ENCODE data around the gene RMND5B.

RMND5B gene

DNA sequence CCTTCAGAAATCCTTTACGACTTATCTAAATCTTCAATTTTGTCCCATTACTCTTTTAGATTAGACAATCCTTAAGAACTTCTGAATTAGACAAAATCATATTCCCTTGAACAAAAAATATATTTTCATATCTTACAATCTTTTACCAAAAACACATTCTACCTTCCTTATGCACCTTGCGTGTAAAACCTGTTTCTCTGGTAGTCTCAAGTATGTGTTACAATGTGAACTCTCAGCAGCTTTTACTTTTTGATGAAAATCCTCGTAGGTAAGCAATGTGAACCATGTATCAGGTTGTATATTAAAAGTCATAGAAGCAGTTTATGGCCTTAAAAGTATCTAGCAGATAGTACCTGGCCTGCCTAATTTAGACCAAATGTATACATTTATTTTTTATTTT is 43.6 kb downstream of the RMND5B start:
- Histone ChIP-seq H3K27ac (ENCODE audit: low read length) (no peak overlapping the region), H3K9me3 (ENCODE audit: control insufficient read depth, insufficient read depth, low read length) (no peaks in the 10 kb centered on the region), H3K4me3 (ENCODE audit: low read length) (no peak overlapping the region), H3K36me3 (ENCODE audit: control insufficient read depth, insufficient read depth, low read length) (no peaks in the 10 kb centered on the region), H3K27me3 (ENCODE audit: control insufficient read depth, insufficient read depth, low read length) (no peaks in the 10 kb centered on the region), H3K4me1 (ENCODE audit: control insufficient read depth, insufficient read depth, low read length) (no peaks in the 10 kb centered on the region)
- 100% methylated on average over 2 of the region's 3 CpGs for WGBS (ENCODE audit: insufficient coverage, insufficient read length)
- no peak for DNase-seq (ENCODE audit: low read depth, low spot score)

DNA sequence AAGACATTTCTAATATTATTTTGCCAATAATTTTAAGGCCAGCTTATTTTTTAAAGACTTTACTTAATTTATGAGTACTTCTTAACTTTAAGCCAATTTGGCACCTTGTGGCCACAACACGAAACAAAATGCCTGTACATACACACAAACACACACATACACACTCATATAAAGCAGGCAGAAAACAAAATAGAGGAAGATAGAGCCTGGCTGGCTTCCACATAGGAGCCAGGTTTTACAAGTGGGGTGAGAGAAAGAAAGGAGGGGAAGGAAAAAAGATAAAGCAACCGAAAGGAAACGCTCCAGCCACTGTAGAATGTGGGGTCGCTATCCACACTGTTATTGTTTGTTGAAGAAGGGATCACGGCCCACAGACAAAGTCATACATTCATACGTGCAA is 46.0 kb downstream of the RMND5B start:
- Histone ChIP-seq H3K4me3 (ENCODE audit: low read length) (no peak overlapping the region), H3K4me1 (ENCODE audit: control insufficient read depth, insufficient read depth, low read length) (peaks cover 2% of the 10 kb centered on the region; the same call in 1 of the 2 replicates), H3K36me3 (ENCODE audit: control insufficient read depth, insufficient read depth, low read length) (no peaks in the 10 kb centered on the region), H3K27me3 (ENCODE audit: control insufficient read depth, insufficient read depth, low read length) (no peaks in the 10 kb centered on the region), H3K9me3 (ENCODE audit: control insufficient read depth, insufficient read depth, low read length) (no peaks in the 10 kb centered on the region), H3K27ac (ENCODE audit: low read length) (no peak overlapping the region)
- WGBS (ENCODE audit: insufficient coverage, insufficient read length), result no CpG with 5 or more reads among the region's 6 CpGs
- no peak for DNase-seq (ENCODE audit: low read depth, low spot score)

DNA sequence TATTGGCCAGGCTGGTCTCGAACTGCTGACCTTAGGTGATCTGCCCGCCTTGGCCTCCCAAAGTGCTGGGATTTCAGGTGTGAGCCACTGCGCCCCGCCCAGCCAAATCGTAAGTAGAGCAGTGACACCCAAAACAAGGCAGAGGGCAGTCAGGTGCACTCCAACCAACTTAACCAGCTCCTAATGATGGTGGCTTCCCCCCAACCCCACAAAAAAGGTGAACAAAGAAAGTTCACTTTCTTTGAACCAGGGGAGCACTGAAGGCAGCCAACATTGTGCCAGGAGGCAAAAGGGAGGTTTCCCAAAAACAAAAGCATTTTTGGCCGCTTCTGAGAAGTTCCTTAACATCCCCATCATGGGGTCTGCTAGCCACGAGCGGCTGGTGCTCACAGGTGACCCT is 46.8 kb downstream of the RMND5B start:
- peaks cover 3% of the 10 kb centered on the region; the same call in 1 of the 2 replicates for H3K4me1 ChIP-seq (ENCODE audit: control insufficient read depth, insufficient read depth, low read length)
- H3K4me3 ChIP-seq (ENCODE audit: low read length), result no peak overlapping the region
- no peaks in the 10 kb centered on the region for H3K9me3 ChIP-seq (ENCODE audit: control insufficient read depth, insufficient read depth, low read length)
- H3K27ac ChIP-seq (ENCODE audit: low read length), result no peak overlapping the region
- no peaks in the 10 kb centered on the region for H3K36me3 ChIP-seq (ENCODE audit: control insufficient read depth, insufficient read depth, low read length)
- DNase-seq (ENCODE audit: low read depth, low spot score), result no peak
- WGBS (ENCODE audit: insufficient coverage, insufficient read length), result no CpG with 5 or more reads among the region's 8 CpGs
- no peaks in the 10 kb centered on the region for H3K27me3 ChIP-seq (ENCODE audit: control insufficient read depth, insufficient read depth, low read length)

DNA sequence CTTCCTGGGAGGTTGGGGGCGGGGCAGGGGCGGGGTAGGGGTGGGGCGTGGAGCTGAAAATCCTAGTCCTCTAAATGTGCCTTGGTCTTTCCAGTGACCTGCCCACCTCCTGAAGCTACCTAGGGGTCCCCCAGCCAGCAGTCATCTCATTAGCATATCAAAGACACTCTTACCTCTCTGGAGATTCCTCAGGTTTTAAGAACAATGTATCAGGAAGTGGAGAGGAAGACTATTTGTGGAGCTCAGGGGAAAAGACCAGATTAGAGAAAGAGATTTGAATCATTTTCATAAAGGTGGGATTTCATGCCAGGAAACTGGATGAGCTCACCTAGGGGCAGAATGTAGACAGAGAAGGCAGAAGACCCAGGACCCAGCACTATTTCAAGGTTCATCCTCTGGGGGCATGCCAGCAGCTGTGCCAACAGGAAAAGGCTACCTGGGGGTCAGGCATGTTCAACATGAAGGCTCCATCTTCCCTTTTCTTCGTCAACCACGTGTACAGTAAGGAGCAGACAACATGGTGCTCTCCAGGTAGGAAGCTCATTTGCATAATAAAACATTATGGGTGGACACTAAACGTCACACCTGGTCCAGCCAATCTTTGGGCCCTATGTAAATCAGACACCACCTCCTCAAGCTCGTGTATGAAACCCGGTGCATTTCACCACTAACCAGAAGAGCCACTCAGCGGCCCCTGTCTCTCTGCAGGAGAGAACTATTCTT is 49.5 kb downstream of the RMND5B start:
- Histone ChIP-seq H3K27ac (ENCODE audit: low read length) (peak overlapping the region; percentile 87), H3K27me3 (ENCODE audit: control insufficient read depth, insufficient read depth, low read length) (no peaks in the 10 kb centered on the region), H3K36me3 (ENCODE audit: control insufficient read depth, insufficient read depth, low read length) (no peaks in the 10 kb centered on the region), H3K9me3 (ENCODE audit: control insufficient read depth, insufficient read depth, low read length) (no peaks in the 10 kb centered on the region), H3K4me1 (ENCODE audit: control insufficient read depth, insufficient read depth, low read length) (peaks cover 3% of the 10 kb centered on the region; the same call in 1 of the 2 replicates), H3K4me3 (ENCODE audit: low read length) (no peak overlapping the region; the same call in 1 of the 2 replicates)
- no CpG with 5 or more reads among the region's 9 CpGs for WGBS (ENCODE audit: insufficient coverage, insufficient read length)
- DNase-seq (ENCODE audit: low read depth, low spot score), result peak; percentile 76

DNA sequence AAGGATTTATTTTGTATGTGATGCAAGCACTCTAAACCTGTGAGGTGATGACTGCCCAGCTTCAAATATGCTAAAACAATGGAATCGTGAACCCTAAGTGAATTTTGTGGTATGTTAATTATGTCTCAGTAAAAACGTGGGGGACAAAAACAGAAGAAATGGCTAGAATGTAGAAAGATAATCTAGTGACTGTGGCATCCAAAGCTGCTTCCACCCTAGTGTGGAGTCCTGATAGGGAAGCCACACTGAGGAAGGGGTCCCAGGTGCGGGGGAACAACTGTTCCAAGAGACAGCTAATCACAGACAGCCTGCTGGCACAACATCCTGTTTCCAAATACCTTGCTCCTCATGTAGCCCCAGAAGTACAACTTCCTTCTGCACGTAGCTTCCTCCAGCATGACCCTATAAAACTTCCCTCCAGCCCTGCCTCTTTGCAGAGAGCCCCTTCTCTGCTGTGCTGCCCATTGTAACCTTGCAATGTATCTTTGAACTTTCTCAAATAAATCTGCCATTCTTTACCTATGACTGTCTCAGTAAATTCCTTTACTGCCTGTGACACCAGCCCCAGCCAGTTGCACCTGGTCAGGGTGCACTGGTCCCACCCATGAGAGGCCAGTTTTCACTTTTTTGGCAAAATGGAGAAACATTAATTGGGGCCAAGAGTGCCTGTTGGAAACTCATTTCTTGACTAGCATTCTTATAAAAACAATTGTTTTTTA is 51.5 kb downstream of the RMND5B start:
- H3K9me3 ChIP-seq (ENCODE audit: control insufficient read depth, insufficient read depth, low read length), result no peaks in the 10 kb centered on the region
- H3K36me3 ChIP-seq (ENCODE audit: control insufficient read depth, insufficient read depth, low read length), result no peaks in the 10 kb centered on the region
- H3K4me3 ChIP-seq (ENCODE audit: low read length), result no peak overlapping the region
- WGBS (ENCODE audit: insufficient coverage, insufficient read length), result no CpG with 5 or more reads among the region's 4 CpGs
- no peak for DNase-seq (ENCODE audit: low read depth, low spot score)
- no peak overlapping the region for H3K27ac ChIP-seq (ENCODE audit: low read length)
- peaks cover 3% of the 10 kb centered on the region; the same call in 1 of the 2 replicates for H3K4me1 ChIP-seq (ENCODE audit: control insufficient read depth, insufficient read depth, low read length)
- H3K27me3 ChIP-seq (ENCODE audit: control insufficient read depth, insufficient read depth, low read length), result no peaks in the 10 kb centered on the region

DNA sequence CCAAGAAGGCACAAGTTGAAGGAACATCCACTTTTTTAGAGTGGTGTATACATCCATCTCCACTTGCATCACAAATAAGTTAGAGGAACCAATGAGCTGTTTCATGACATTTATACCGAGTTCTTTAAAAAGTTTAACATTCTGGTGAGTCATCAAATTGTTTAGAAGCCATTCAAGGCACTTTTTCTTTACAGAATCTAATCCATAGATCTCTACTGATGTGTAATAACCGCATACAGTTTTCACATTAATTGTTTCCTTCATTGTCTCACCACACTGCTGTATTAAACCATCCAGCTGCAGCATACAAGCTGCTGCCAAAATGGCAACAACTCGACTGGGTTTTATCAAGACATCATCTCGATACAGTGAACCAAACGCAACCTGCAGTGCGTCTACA is 55.6 kb downstream of the RMND5B start:
- DNase-seq (ENCODE audit: low read depth, low spot score), result no peak
- Histone ChIP-seq H3K36me3 (ENCODE audit: control insufficient read depth, insufficient read depth, low read length) (no peaks in the 10 kb centered on the region), H3K9me3 (ENCODE audit: control insufficient read depth, insufficient read depth, low read length) (no peaks in the 10 kb centered on the region), H3K4me3 (ENCODE audit: low read length) (no peak overlapping the region), H3K4me1 (ENCODE audit: control insufficient read depth, insufficient read depth, low read length) (peaks cover 1% of the 10 kb centered on the region; the same call in 1 of the 2 replicates), H3K27me3 (ENCODE audit: control insufficient read depth, insufficient read depth, low read length) (no peaks in the 10 kb centered on the region), H3K27ac (ENCODE audit: low read length) (no peak overlapping the region)
- WGBS (ENCODE audit: insufficient coverage, insufficient read length), result no CpG with 5 or more reads among the region's 6 CpGs

DNA sequence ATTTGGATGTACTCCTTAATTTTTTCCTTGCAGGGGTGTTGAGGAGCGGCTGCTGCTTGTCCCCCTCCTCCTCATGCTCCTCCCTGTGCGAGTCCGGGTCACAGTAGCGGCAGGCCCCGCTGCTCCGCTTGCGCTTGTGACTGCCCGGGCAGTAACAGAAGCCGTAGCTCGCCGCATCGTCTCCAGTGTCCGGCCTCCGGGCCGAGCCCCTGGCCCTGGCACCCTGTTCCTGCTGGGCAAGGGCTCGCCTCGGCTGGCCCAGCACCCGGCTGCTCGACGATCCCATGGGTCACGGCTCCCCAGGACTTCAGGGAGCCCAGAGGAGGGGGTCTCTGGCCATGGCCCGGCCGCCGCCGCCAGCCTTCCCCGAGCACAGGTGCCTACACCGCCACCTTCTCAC is 56.2 kb downstream of the RMND5B start, which contains the start of gene GMCL2:
TSS of gene GMCL2 (minus strand) at position 358 of the 400 bp plus-strand sequence. CDS start at position 286, 72 bp downstream.
- no peaks in the 10 kb centered on the region for H3K36me3 ChIP-seq (ENCODE audit: control insufficient read depth, insufficient read depth, low read length)
- DNase-seq (ENCODE audit: low read depth, low spot score), result no peak
- WGBS (ENCODE audit: insufficient coverage, insufficient read length), result no CpG with 5 or more reads among the region's 27 CpGs
- H3K27me3 ChIP-seq (ENCODE audit: control insufficient read depth, insufficient read depth, low read length), result no peaks in the 10 kb centered on the region
- no peak within 1 kb of the TSS for H3K4me3 ChIP-seq (ENCODE audit: low read length)
- peaks cover 1% of the 10 kb centered on the region; the same call in 1 of the 2 replicates for H3K4me1 ChIP-seq (ENCODE audit: control insufficient read depth, insufficient read depth, low read length)
- H3K9me3 ChIP-seq (ENCODE audit: control insufficient read depth, insufficient read depth, low read length), result no peaks in the 10 kb centered on the region
- H3K27ac ChIP-seq (ENCODE audit: low read length), result no peak within 1 kb of the TSS

DNA sequence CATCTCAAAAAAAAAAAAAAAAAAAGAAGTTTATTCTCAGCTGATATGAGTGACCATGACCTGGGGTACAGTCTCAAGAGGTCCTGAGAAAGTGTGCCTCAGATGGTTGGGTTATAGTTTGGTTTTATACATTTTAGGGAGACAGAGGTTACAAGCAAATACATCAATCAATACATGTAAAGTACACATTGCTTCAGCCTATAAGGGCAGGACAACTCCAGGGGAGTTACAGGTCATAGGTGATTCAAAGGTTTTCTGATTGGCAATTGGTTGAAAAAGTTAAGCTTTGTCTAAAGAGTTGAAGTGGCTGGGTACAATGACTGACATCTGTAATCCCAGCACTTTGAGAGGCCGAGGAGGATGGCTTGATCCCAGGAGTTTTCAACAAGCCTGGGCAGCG is 58.6 kb downstream of the RMND5B start:
- H3K9me3 ChIP-seq (ENCODE audit: control insufficient read depth, insufficient read depth, low read length), result no peaks in the 10 kb centered on the region
- no peak overlapping the region for H3K4me3 ChIP-seq (ENCODE audit: low read length)
- H3K27me3 ChIP-seq (ENCODE audit: control insufficient read depth, insufficient read depth, low read length), result no peaks in the 10 kb centered on the region
- H3K4me1 ChIP-seq (ENCODE audit: control insufficient read depth, insufficient read depth, low read length), result no peaks in the 10 kb centered on the region
- no peak for DNase-seq (ENCODE audit: low read depth, low spot score)
- H3K27ac ChIP-seq (ENCODE audit: low read length), result no peak overlapping the region
- no peaks in the 10 kb centered on the region for H3K36me3 ChIP-seq (ENCODE audit: control insufficient read depth, insufficient read depth, low read length)
- WGBS (ENCODE audit: insufficient coverage, insufficient read length), result no CpG with 5 or more reads among the region's 2 CpGs

DNA sequence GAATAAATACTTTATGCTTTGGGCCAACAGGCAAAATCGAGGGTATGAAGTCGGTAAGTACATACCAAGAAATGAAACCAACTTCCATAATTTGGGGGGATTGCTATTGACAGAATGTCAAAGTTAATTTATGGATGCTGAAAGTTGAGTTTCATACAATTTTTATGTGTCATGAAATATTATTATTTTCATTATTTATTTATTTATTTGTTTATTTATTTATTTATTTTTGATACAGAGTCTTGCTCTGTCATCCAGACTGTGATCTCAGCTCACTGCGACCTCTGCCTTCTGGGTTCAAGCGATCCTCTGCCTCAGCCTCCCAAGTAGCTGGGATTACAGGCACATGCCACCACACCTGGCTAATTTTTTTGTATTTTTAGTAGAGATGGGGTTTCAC is 60.8 kb downstream of the RMND5B start:
- Histone ChIP-seq H3K27ac (ENCODE audit: low read length) (no peak overlapping the region), H3K9me3 (ENCODE audit: control insufficient read depth, insufficient read depth, low read length) (no peaks in the 10 kb centered on the region), H3K4me3 (ENCODE audit: low read length) (no peak overlapping the region), H3K27me3 (ENCODE audit: control insufficient read depth, insufficient read depth, low read length) (no peaks in the 10 kb centered on the region), H3K36me3 (ENCODE audit: control insufficient read depth, insufficient read depth, low read length) (no peaks in the 10 kb centered on the region), H3K4me1 (ENCODE audit: control insufficient read depth, insufficient read depth, low read length) (no peaks in the 10 kb centered on the region)
- DNase-seq (ENCODE audit: low read depth, low spot score), result no peak
- WGBS (ENCODE audit: insufficient coverage, insufficient read length), result no CpG with 5 or more reads among the region's 4 CpGs

DNA sequence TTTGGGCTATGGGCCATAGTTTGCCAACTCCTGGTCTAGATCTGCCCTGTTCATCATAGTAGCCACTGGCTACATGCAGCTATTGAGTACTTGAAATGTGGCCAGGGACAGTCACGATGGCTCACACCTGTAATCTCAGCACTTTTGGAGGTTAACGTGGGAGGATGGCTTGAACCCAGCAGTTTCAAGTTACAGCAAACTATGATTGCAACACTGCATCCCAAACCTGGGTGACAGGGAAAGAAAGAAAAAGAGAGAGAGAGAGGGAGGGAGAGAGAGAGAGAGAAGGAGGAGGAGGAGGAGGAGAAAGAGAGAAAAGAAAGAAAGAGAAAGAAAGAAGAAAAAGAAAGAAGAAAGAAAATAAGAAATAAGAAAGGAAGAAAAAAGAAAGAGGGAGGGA is 61.4 kb downstream of the RMND5B start:
- Histone ChIP-seq H3K4me3 (ENCODE audit: low read length) (no peak overlapping the region), H3K27ac (ENCODE audit: low read length) (no peak overlapping the region), H3K9me3 (ENCODE audit: control insufficient read depth, insufficient read depth, low read length) (no peaks in the 10 kb centered on the region), H3K4me1 (ENCODE audit: control insufficient read depth, insufficient read depth, low read length) (no peaks in the 10 kb centered on the region), H3K36me3 (ENCODE audit: control insufficient read depth, insufficient read depth, low read length) (no peaks in the 10 kb centered on the region), H3K27me3 (ENCODE audit: control insufficient read depth, insufficient read depth, low read length) (no peaks in the 10 kb centered on the region)
- DNase-seq (ENCODE audit: low read depth, low spot score), result no peak
- no CpG with 5 or more reads among the region's 2 CpGs for WGBS (ENCODE audit: insufficient coverage, insufficient read length)

Measured in iPS DF 6.9 (cell line).